Measurements from ENCODE around the gene EZR.

Gene EZR

GRCh38 chr6:158758451-158758860 is 60.7 kb downstream of the EZR start:
- Histone ChIP-seq H2AFZ (no peak overlapping the region), H3K4me1 (peaks cover 20% of the 10 kb centered on the region), H3K4me2 (ENCODE audit: low read length) (no peak overlapping the region), H3K79me2 (no peaks in the 10 kb centered on the region), H3K4me3 (ENCODE audit: low read depth, low read length) (no peak overlapping the region), H3K9ac (no peak overlapping the region), H3K27me3 (ENCODE audit: control insufficient read depth, insufficient read depth, low read length) (no peaks in the 10 kb centered on the region), H3K27ac (peak overlapping the region; percentile 43), H3K36me3 (ENCODE audit: control insufficient read depth, insufficient read depth, low read length) (no peaks in the 10 kb centered on the region), H3K9me3 (ENCODE audit: control insufficient read depth, low read length) (no peaks in the 10 kb centered on the region)
- no peak for TF ChIP-seq CTCF (IDR thresholded peaks at IDR 0.05)

GRCh38 chr6:158757753-158758090 is 61.4 kb downstream of the EZR start:
- Histone ChIP-seq H2AFZ (no peak overlapping the region), H3K79me2 (no peaks in the 10 kb centered on the region), H3K36me3 (ENCODE audit: control insufficient read depth, insufficient read depth, low read length) (no peaks in the 10 kb centered on the region), H3K9ac (no peak overlapping the region), H3K4me2 (ENCODE audit: low read length) (no peak overlapping the region), H3K27me3 (ENCODE audit: control insufficient read depth, insufficient read depth, low read length) (no peaks in the 10 kb centered on the region), H3K9me3 (ENCODE audit: control insufficient read depth, low read length) (no peaks in the 10 kb centered on the region), H3K4me3 (ENCODE audit: low read depth, low read length) (no peak overlapping the region), H3K27ac (no peak overlapping the region), H3K4me1 (peaks cover 13% of the 10 kb centered on the region)
- no peak for TF ChIP-seq CTCF (IDR thresholded peaks at IDR 0.05)

GRCh38 chr6:158756977-158757752 is 62.0 kb downstream of the EZR start:
- Histone ChIP-seq H3K36me3 (ENCODE audit: control insufficient read depth, insufficient read depth, low read length) (no peaks in the 10 kb centered on the region), H3K4me3 (ENCODE audit: low read depth, low read length) (no peak overlapping the region), H3K4me1 (peaks cover 13% of the 10 kb centered on the region), H3K4me2 (ENCODE audit: low read length) (no peak overlapping the region), H3K9me3 (ENCODE audit: control insufficient read depth, low read length) (no peaks in the 10 kb centered on the region), H3K79me2 (no peaks in the 10 kb centered on the region), H2AFZ (no peak overlapping the region), H3K9ac (no peak overlapping the region), H3K27me3 (ENCODE audit: control insufficient read depth, insufficient read depth, low read length) (no peaks in the 10 kb centered on the region), H3K27ac (no peak overlapping the region)
- no peak for TF ChIP-seq CTCF (IDR thresholded peaks at IDR 0.05)

GRCh38 chr6:158756126-158756525 is 63.0 kb downstream of the EZR start:
- no peak for TF ChIP-seq CTCF (IDR thresholded peaks at IDR 0.05)
- Histone ChIP-seq H3K9ac (no peak overlapping the region), H3K27ac (no peak overlapping the region), H3K9me3 (ENCODE audit: control insufficient read depth, low read length) (no peaks in the 10 kb centered on the region), H3K27me3 (ENCODE audit: control insufficient read depth, insufficient read depth, low read length) (no peaks in the 10 kb centered on the region), H3K4me3 (ENCODE audit: low read depth, low read length) (no peak overlapping the region), H3K4me2 (ENCODE audit: low read length) (no peak overlapping the region), H2AFZ (no peak overlapping the region), H3K4me1 (peaks cover 13% of the 10 kb centered on the region), H3K79me2 (no peaks in the 10 kb centered on the region), H3K36me3 (ENCODE audit: control insufficient read depth, insufficient read depth, low read length) (no peaks in the 10 kb centered on the region)

- no peak for TF ChIP-seq CTCF (IDR thresholded peaks at IDR 0.05)
- no peak overlapping the region for H3K27ac ChIP-seq
- no peaks in the 10 kb centered on the region for H3K79me2 ChIP-seq
- H3K36me3 ChIP-seq (ENCODE audit: control insufficient read depth, insufficient read depth, low read length) = no peaks in the 10 kb centered on the region
- no peak overlapping the region for H3K9ac ChIP-seq
- H2AFZ ChIP-seq = no peak overlapping the region
- H3K9me3 ChIP-seq (ENCODE audit: control insufficient read depth, low read length) = no peaks in the 10 kb centered on the region
- H3K4me1 ChIP-seq = peaks cover 13% of the 10 kb centered on the region
- H3K4me2 ChIP-seq (ENCODE audit: low read length) = no peak overlapping the region
- H3K4me3 ChIP-seq (ENCODE audit: low read depth, low read length) = no peak overlapping the region
- H3K27me3 ChIP-seq (ENCODE audit: control insufficient read depth, insufficient read depth, low read length) = no peaks in the 10 kb centered on the region
These were observed 63.5 kb downstream of the EZR start for GRCh38 chr6:158755636-158756035.
